Activated gamma-delta T cell (primary cell): Measurements from ENCODE around the gene EPN1.
"Not testable (repeated sequence)": the region's sequence is repeated elsewhere in the genome, so short reads cannot be mapped to it uniquely, and the experiment has no call there.

Experiments used
- DNase-seq: peaks from one replicate; lab custom pipeline; 2025; lab: John Stamatoyannopoulos, UW

EPN1 gene

GRCh38 chr19:55720214-55720746 is 45.3 kb downstream of the EPN1 start:
- no peak for DNase-seq

GRCh38 chr19:55720801-55721200 is 45.8 kb downstream of the EPN1 start:
- no peak for DNase-seq

- no peak for DNase-seq
These were observed 48.5 kb downstream of the EPN1 start for GRCh38 chr19:55723491-55723890.

GRCh38 chr19:55730378-55730777 is 55.4 kb downstream of the EPN1 start:
- DNase-seq: not testable (repeated sequence)

GRCh38 chr19:55738302-55738701 is 63.3 kb downstream of the EPN1 start, which contains the start of gene NLRP9:
NLRP9 (minus strand) TSS chr19:55738402; CDS start chr19:55738374, 28 bp downstream.
- no peak for DNase-seq

GRCh38 chr19:55750715-55751114 is 75.7 kb downstream of the EPN1 start:
- DNase-seq: no peak

GRCh38 chr19:55753401-55753800 is 78.4 kb downstream of the EPN1 start:
- no peak for DNase-seq

GRCh38 chr19:55756808-55757207 is 81.8 kb downstream of the EPN1 start:
- DNase-seq: not testable (repeated sequence)

GRCh38 chr19:55758797-55759196 is 83.8 kb downstream of the EPN1 start, which contains the start of gene RFPL4A:
RFPL4A (plus strand) TSS chr19:55759097; CDS start chr19:55761801, 2,704 bp downstream.
- not testable (repeated sequence) for DNase-seq
